RWPE2 (cell line): ENCODE data around the gene INSIG1.
A peak's percentile ranks its signal among the peaks of the same experiment; 100 is the strongest.

ENCODE experiments used
- ATAC-seq: fragments of 200-7000 bp; cut with Tn5 transposase; 3 replicates; pipeline ENCODE4 v1.9.1; 2021; ENCODE audit warnings: low read depth
- DNase-seq: peaks from one replicate; pipeline ENCODE4 v3.0.0-alpha.2; 2020; ENCODE audit warnings: low spot score
- H3K27ac ChIP-seq: fragments of 450-650 bp; 2 replicates; pipeline ENCODE4 v1.5.1; 2017; ENCODE audit warnings: mild to moderate bottlenecking; ENCODE audit not compliant: poor library complexity, severe bottlenecking
- H3K27me3 ChIP-seq: fragments of 250-450 bp; sonication (Bioruptor Pico); 2 replicates; pipeline ENCODE4 v1.5.1; 2021; ENCODE audit warnings: mild to moderate bottlenecking, moderate library complexity; ENCODE audit not compliant: insufficient read depth, poor library complexity, severe bottlenecking
- H3K36me3 ChIP-seq: fragments of 250-450 bp; sonication (Bioruptor Pico); 2 replicates; pipeline ENCODE4 v1.5.1; 2020; ENCODE audit warnings: low read depth, mild to moderate bottlenecking, moderate library complexity
- H3K4me1 ChIP-seq: fragments of 250-450 bp; sonication (Bioruptor Pico); 2 replicates; pipeline ENCODE4 v1.5.1; 2021; ENCODE audit warnings: mild to moderate bottlenecking, moderate library complexity; ENCODE audit not compliant: insufficient read depth, poor library complexity, severe bottlenecking
- H3K4me3 ChIP-seq: fragments of 250-450 bp; sonication (Bioruptor Pico); 2 replicates; pipeline ENCODE4 v1.5.1; 2021; ENCODE audit warnings: mild to moderate bottlenecking, moderate library complexity; ENCODE audit not compliant: severe bottlenecking
- H3K9me3 ChIP-seq: fragments of 250-450 bp; sonication (Bioruptor Pico); 2 replicates; pipeline ENCODE4 v1.5.1; 2021; ENCODE audit warnings: mild to moderate bottlenecking, moderate library complexity; ENCODE audit not compliant: severe bottlenecking
- CTCF ChIP-seq: fragments of 450-650 bp; IDR thresholded peaks from one replicate; pipeline ENCODE4 v1.5.1; 2017; ENCODE audit warnings: mild to moderate bottlenecking, moderate library complexity; ENCODE audit not compliant: poor library complexity, severe bottlenecking

The INSIG1 gene

GRCh38 chr7:155268211-155268610 is 29.5 kb upstream of the INSIG1 start:
- Histone ChIP-seq H3K4me3 (no peak overlapping the region), H3K27ac (no peak overlapping the region), H3K4me1 (no peaks in the 10 kb centered on the region), H3K27me3 (no peaks in the 10 kb centered on the region), H3K9me3 (no peaks in the 10 kb centered on the region), H3K36me3 (no peaks in the 10 kb centered on the region)
- no peak for DNase-seq
- no peak for ATAC-seq
- TF ChIP-seq CTCF: no peak

- Histone ChIP-seq H3K4me3 (no peak overlapping the region), H3K36me3 (no peaks in the 10 kb centered on the region), H3K27me3 (no peaks in the 10 kb centered on the region), H3K27ac (no peak overlapping the region), H3K4me1 (no peaks in the 10 kb centered on the region), H3K9me3 (no peaks in the 10 kb centered on the region)
- no peak for TF ChIP-seq CTCF
- ATAC-seq (no peak), DNase-seq (peak; percentile 15)
Observed at GRCh38 chr7:155268921-155269650, 28.6 kb upstream of the INSIG1 start.

- Histone ChIP-seq H3K9me3 (no peaks in the 10 kb centered on the region), H3K27me3 (no peaks in the 10 kb centered on the region), H3K4me1 (no peaks in the 10 kb centered on the region), H3K36me3 (no peaks in the 10 kb centered on the region), H3K27ac (no peak overlapping the region), H3K4me3 (no peak overlapping the region)
- peak; percentile 21 for DNase-seq
- ATAC-seq: no peak
- no peak for TF ChIP-seq CTCF
Observed at GRCh38 chr7:155269766-155270585, 27.7 kb upstream of the INSIG1 start.

- no peak overlapping the region for H3K4me3 ChIP-seq
- DNase-seq: no peak
- H3K27ac ChIP-seq: no peak overlapping the region
- no peaks in the 10 kb centered on the region for H3K36me3 ChIP-seq
- no peaks in the 10 kb centered on the region for H3K27me3 ChIP-seq
- H3K9me3 ChIP-seq: no peaks in the 10 kb centered on the region
- ATAC-seq: no peak
- no peak for TF ChIP-seq CTCF
- H3K4me1 ChIP-seq: no peaks in the 10 kb centered on the region
Observed at GRCh38 chr7:155270861-155271260, 26.8 kb upstream of the INSIG1 start.
